Sciatic nerve (tissue), 2 donors: ENCODE measurements around the gene SHMT2. TPM values are rescaled to one million over a fixed set of nuclear protein-coding genes. Genes with fewer than 3 reads are reported as not detected.

ENCODE experiments used
- ATAC-seq: fragments of 200-7000 bp; cut with Tn5 transposase; one replicate; pipeline ENCODE4 v1.9.1; 2020; ENCODE audit warnings: mild to moderate bottlenecking, moderate library complexity
- DNase-seq: peaks from one replicate; pipeline ENCODE4 v3.0.0-alpha.2; 2020; ENCODE audit warnings: low spot score
- intact Hi-C: fragments of 100-400 bp; cut with DNase I; formaldehyde crosslinking; loops from one replicate; pipeline ENCODE4 v1.14.2; 2022
- total RNA-seq: library from RNA; stranded (reverse); fragmentation: NEBNext Ultra II Directional; extraction: Animal tissue kit (Norgen Biotek cat#: 25700); gene quantifications from one replicate; pipeline ENCODE4 v1.2.1, GENCODE V29; 2021
- donor health status: DM: no; HTN: no; CAD: no.
- donor health status: DM: no; HTN: no; CAD: no.

Gene SHMT2
- 41.9 TPM for total RNA-seq

GRCh38 chr12:57229634-57230380, at the start of gene SHMT2:
Gene SHMT2 (plus strand): TSS chr12:57229711. CDS start chr12:57229779, 68 bp downstream.
- ATAC-seq: peak; percentile 89

GRCh38 chr12:57180321-57180989, 49.1 kb upstream of the SHMT2 start:
- intact Hi-C loops: loop anchor here (5.0 kb wide), 1 partner anchor 113 kb away; no protein-coding TSS in a partner anchor
- no peak for ATAC-seq

More at GRCh38 chr12:57229634-57230380, at the start of gene SHMT2:
- intact Hi-C loops: no loop called here
- DNase-seq: peak; percentile 97

DNA sequence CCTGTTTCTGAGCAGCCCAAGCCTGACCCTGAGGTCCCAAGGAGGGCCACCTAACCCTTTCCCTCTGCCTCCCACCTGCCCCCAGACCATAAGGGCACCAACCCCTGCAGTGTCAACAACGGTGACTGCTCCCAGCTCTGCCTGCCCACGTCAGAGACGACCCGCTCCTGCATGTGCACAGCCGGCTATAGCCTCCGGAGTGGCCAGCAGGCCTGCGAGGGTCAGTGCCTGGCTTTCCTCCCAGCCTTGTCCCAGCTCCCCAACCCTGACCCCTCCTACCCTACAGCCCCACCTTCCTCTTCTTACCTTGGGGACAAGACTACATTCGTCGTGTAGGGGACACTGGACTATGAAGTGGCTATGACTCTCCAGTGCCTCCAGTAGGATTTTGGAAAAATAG, 48.4 kb upstream of the SHMT2 start:
- DNase-seq (no peak), ATAC-seq (no peak)
- intact Hi-C loops: loop anchor here (5.0 kb wide), 1 partner anchor 114 kb away; no protein-coding TSS in a partner anchor

More at GRCh38 chr12:57180321-57180989, 49.1 kb upstream of the SHMT2 start:
- DNase-seq: no peak

GRCh38 chr12:57181561-57182155, 47.9 kb upstream of the SHMT2 start:
- intact Hi-C loops: loop anchor here (5.0 kb wide), 1 partner anchor 114 kb away; no protein-coding TSS in a partner anchor
- ATAC-seq (peak; percentile 27), DNase-seq (no peak)

- DNase-seq (peak; percentile 87), ATAC-seq (peak; percentile 77)
- intact Hi-C loops: loop anchor here (5.0 kb wide), 1 partner anchor 116 kb away; no protein-coding TSS in a partner anchor
These were observed 46.5 kb upstream of the SHMT2 start for GRCh38 chr12:57182918-57183575.

DNA sequence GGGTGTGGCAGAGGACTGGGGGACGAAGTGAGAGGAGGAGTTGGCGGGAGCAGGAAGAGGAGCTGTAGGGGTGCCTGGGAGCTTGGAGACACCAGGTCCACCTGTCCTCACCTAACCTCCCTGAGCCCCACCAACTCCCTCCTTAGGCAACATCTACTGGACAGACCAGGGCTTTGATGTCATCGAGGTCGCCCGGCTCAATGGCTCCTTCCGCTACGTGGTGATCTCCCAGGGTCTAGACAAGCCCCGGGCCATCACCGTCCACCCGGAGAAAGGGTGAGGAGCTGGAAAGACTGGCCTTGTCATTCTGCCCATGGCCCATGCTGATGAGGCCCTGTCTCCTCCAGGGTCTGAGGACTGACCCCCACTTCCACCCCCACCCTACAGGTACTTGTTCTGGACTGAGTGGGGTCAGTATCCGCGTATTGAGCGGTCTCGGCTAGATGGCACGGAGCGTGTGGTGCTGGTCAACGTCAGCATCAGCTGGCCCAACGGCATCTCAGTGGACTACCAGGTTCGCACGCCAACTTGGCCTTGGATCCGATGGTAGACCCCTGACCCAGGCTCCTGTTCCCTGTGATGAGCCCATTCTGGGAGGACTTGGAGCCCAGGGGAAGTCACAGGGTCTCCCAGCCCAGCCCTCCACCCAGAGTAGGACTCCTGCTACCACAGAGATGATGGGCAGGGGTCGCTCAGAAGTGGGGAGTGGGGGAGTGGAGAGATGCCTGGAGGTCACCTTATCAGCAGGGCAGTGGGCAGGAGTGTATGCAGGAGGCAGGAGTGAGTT, 45.4 kb upstream of the SHMT2 start:
- intact Hi-C loops: loop anchor here (5.0 kb wide), 1 partner anchor 117 kb away; no protein-coding TSS in a partner anchor
- ATAC-seq (no peak), DNase-seq (no peak)

DNA sequence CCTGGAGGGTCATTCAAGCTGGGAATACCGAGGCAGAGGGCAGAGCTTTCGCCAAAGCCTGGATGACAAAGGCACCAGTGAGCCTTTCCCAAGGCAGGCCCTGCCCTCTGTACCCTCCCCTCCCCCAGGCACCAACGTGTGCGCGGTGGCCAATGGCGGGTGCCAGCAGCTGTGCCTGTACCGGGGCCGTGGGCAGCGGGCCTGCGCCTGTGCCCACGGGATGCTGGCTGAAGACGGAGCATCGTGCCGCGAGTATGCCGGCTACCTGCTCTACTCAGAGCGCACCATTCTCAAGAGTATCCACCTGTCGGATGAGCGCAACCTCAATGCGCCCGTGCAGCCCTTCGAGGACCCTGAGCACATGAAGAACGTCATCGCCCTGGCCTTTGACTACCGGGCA, 44.1 kb upstream of the SHMT2 start:
- DNase-seq (no peak), ATAC-seq (no peak)
- intact Hi-C loops: no loop called here

GRCh38 chr12:57185906-57186508, 43.5 kb upstream of the SHMT2 start:
- DNase-seq: no peak
- intact Hi-C loops: no loop called here

DNA sequence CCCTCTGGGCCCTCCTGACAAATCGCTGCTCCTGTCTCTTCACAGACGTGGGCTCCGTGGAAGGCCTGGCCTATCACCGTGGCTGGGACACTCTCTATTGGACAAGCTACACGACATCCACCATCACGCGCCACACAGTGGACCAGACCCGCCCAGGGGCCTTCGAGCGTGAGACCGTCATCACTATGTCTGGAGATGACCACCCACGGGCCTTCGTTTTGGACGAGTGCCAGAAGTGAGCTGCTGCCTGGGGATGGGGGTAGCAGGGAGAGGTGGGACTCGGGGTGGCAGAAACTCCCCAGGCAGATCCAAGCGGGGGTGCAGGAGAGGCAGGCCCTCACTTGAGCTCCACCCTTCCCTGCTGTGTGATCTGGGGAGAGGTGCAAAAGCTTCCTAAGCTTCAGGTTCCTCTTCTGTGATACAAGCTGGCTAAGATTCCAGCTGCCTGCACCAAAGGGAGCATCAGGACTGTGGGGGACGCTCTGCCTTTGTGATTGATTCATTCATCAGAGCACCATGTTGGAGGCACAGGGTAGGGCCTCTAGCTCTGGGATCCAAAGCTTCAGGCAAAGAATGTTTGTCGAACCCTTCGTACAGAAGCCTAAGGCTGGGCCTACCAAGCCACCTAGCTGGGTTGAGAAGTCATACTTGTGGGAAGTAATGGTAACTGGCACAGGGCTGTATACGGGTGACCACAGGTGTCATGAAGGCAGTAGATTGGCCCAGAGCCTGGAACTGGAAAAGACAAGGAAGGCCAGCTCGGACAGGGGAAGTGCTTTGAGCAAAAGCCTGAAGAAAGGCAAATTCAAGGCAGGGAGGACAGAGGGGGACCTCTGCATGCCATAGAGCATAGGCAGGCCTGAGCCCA, 42.1 kb upstream of the SHMT2 start:
- DNase-seq: no peak
- intact Hi-C loops: no loop called here
- ATAC-seq: no peak

More at GRCh38 chr12:57185906-57186508, 43.5 kb upstream of the SHMT2 start:
- ATAC-seq: no peak

GRCh38 chr12:57188090-57188425, 41.5 kb upstream of the SHMT2 start:
- DNase-seq (no peak), ATAC-seq (no peak)
- intact Hi-C loops: no loop called here

DNA sequence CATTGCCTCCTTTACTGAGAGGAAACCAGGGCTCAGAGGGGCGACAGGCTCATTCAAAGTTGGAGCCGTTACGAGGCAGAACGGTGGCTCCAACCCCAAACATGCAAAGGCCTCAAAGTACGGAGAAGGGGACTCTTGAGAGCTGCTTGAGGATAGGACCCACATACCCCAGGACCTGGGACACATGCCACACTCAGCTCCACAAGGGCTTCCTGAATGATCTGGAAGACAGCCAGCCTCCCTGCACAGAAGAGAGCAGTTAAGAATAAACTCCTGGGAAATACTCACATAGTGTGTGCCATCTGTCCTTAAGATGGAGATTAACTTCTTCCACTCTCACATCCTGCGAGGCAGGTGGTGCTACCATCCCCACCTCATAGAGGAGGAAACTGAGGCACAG, 39.5 kb upstream of the SHMT2 start:
- intact Hi-C loops: no loop called here
- ATAC-seq: peak; percentile 16
- no peak for DNase-seq

GRCh38 chr12:57190821-57191220, 38.7 kb upstream of the SHMT2 start:
- DNase-seq (no peak), ATAC-seq (no peak)
- intact Hi-C loops: no loop called here

DNA sequence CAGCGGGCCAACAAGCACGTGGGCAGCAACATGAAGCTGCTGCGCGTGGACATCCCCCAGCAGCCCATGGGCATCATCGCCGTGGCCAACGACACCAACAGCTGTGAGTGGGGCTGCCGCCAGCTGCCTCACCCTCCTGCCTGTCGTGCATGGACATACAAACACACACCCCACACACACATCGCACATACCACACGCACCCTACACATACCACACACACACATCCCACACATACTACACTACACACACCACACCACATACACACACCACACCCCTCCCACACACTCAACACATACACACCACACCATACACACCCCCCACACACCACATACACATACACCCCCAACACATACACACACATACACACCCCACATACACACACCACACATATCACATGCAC, 38.1 kb upstream of the SHMT2 start:
- ATAC-seq (no peak), DNase-seq (no peak)
- intact Hi-C loops: no loop called here

DNA sequence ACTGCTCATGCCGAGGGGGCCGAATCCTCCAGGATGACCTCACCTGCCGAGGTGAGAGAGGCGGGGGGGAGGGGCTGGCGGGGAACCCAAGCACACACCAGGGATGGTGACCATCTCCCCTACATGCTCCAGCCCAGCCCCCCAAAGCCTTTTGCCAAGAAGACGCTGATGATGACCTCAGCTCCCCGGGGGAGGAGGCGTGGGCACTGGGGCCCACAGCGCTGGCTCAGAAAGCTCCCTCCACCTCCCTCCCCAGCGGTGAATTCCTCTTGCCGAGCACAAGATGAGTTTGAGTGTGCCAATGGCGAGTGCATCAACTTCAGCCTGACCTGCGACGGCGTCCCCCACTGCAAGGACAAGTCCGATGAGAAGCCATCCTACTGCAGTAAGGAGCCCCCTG, 36.6 kb upstream of the SHMT2 start:
- intact Hi-C loops: no loop called here
- DNase-seq: no peak
- ATAC-seq: no peak

GRCh38 chr12:57193706-57194245, 35.7 kb upstream of the SHMT2 start:
- DNase-seq: no peak
- intact Hi-C loops: no loop called here
- no peak for ATAC-seq

- ATAC-seq: no peak
- no peak for DNase-seq
- intact Hi-C loops: no loop called here
These were observed 35.3 kb upstream of the SHMT2 start for GRCh38 chr12:57194253-57194652.

GRCh38 chr12:57195186-57195585, 34.3 kb upstream of the SHMT2 start:
- ATAC-seq (no peak), DNase-seq (no peak)
- intact Hi-C loops: no loop called here
